Skeletal muscle cell (primary cell): Measurements from ENCODE around the gene GATA6.

ENCODE experiments used
- DNase-seq: peaks from one replicate; pipeline ENCODE4 v3.0.0-alpha.2; 2010; ENCODE audit warnings: low read depth
- H3K4me3 ChIP-seq: 2 replicates; pipeline ENCODE4 v1.5.1; 2011; ENCODE audit warnings: low read depth, mild to moderate bottlenecking, control low read depth, low read length, moderate library complexity

GATA6 gene

DNA sequence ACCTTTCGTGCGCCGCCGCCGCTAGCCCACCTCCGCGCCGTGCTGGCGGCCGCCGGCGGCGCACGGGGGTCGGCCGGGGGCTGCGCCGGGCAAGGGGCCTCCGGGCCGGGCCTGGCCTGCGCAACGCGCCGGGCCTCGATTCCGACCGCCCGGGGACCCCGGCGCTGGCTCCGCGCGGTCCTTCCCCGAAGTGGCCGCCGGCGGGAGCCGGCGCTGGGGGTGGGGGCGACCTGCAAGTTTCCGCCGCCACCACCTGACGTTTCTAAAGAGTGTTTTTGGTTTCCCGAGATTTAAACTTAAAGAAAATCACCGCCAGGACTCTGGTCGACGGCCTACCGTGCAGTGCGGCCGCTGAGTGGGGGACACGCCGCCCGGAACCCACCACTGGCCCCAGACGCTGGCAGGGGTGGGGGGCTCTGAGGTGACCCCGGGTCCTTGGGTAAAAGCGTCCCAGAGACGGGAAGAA is 3.8 kb upstream of the GATA6 start:
- no peak overlapping the region for H3K4me3 ChIP-seq
- DNase-seq: no peak

DNA sequence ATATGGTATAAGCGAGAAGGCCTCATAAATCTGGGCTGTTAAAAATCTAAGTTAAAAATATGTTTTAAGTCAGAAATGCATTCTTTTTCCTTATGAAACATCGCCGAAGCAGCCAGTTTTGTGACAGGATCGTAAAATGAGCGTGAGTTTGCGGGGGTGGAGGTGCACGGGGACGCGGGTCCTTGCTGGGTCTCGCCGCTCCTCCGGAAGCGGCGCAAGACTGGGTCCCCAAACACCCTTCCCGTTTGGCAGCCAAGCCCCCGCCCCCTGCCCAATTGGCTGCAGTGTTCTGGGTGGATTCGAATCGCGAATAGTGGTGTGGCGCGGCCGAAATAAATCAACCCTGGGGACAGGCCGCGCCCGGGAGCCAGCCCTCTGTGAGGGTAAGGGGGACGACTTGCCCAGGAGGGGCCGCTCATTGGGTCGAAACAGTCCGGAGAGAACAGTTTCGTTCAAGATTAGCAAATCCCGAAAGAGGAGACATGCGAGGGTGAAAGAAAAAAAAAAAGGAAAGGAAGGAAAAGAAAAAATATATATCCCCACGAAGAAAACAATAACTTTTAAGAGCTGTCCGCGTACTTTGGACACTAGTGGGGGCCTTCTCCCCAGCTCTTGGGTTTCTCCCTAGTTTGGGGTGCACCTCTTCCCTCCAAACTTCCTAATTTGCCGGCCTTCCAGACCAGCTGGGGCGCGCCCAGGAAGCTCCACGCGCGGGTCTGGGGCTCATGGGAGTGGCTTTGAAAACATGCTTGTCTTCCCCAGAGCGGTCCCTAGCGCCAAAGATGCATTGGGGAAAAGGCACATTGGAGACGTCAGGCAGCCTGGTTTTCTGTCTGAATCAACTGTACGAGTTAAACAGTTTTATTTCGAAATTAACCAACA is 3.1 kb upstream of the GATA6 start:
- no peak for DNase-seq
- no peak overlapping the region for H3K4me3 ChIP-seq

DNA sequence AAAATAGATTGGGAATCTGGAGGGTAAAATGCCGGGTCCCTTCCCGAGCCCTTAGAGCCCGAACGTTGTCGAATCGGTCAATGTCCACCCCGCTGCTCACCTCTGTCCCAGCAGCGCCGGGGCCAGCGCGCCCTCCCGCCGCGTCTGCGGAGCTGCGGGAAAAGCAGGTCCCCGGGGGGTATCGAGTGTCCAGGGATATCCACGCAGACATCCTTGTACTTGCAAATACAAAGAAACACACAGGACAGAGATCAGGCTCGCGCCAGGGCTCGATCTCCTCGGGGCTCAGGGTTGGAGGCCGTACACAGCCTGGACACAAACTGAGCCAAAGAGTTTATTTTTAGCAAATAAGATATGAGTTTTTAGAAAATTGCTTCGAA is 2.3 kb upstream of the GATA6 start:
- DNase-seq: no peak
- no peak overlapping the region for H3K4me3 ChIP-seq

DNA sequence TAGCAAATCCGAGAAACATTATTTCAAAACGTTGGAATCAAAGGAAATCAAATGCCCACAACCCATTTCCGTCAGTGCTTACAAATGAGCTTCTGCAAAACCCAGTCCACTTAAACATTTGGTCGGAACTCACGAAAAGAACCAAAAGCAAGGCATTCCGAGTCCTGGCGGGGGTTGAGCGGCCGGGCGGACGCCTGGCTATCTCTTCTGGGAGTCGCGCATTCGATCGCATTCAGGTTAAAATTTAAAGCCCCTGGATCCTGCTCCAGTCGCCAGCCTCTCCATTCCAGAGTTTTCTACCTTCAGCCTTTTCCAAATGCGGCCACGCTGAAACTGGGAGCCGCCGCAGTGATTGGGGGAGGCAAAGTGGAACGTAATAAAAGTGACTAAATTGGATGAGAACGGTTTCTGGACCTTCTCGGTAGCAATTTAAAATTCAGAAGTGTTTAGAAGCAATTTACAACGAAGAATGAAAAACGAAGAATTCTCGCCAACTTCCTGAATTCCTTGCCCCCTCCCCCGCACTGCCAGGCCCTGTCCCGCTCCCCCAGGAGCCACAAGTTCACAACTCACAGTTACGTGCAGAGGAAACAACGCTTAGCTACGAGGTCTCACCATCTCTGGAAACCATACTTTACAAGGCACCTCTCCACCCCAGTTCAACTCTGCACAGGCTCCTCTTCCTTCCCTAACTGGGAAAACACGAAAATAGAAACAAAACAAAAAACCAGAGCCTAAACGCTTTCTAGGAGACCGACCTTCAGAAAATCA is 1.7 kb upstream of the GATA6 start:
- DNase-seq: no peak
- no peak overlapping the region for H3K4me3 ChIP-seq

DNA sequence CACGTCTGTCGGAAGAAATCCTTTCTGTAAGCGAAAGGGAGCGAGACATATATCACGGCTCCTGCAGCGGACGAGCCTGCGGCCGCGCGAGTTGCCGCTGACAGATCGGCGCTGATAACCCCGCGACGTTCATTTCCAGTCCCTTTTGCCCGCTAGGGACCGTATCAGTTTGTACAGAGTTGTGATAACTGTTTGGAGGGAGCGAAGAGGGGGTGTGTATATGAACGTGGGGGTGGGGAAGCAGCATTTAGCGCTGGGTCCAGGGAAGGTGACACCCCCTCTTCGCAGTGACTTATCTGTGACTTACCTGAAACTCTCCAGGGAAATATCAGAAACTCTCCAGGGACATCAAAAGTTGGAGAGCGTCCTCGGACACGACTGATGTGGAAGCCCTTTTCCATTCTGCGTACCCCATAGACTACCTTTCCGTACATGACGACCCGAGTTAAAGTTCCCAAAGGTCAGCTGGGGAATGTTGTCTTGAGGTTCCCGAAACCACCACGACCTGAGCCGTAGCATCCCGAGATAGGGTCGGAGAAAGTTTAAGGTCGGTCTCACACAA is 948 bp upstream of the GATA6 start:
- H3K4me3 ChIP-seq: peak overlapping the region; percentile 17
- DNase-seq: no peak

DNA sequence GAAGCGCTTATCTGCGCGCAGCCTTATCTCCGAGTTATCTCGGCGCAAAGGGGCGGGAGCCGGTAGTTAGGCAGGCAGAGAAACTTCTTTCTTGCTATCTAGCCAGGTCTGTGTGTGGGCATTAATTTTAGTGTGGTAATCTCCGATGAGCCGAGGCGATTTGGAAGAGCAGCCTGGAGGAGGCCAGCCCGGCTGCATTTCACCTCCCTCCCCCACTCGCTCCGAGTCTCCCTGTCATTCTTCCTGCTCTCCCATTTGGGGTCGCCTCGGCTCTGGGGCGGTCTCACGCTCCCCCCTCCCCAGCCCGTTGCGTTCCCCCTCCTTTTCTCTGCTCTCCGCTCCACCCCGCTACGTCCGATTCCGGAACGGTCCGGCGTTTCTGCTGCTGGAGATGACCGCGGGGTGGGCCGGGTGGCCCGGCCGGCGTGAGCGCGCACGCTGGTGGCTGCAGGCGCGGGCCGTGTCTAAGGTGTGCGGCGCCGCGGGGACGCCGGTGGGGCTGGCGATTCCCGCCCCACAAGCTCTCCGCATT is 566 bp downstream of the GATA6 start:
- peak overlapping the region; percentile 76 for H3K4me3 ChIP-seq
- DNase-seq: no peak

DNA sequence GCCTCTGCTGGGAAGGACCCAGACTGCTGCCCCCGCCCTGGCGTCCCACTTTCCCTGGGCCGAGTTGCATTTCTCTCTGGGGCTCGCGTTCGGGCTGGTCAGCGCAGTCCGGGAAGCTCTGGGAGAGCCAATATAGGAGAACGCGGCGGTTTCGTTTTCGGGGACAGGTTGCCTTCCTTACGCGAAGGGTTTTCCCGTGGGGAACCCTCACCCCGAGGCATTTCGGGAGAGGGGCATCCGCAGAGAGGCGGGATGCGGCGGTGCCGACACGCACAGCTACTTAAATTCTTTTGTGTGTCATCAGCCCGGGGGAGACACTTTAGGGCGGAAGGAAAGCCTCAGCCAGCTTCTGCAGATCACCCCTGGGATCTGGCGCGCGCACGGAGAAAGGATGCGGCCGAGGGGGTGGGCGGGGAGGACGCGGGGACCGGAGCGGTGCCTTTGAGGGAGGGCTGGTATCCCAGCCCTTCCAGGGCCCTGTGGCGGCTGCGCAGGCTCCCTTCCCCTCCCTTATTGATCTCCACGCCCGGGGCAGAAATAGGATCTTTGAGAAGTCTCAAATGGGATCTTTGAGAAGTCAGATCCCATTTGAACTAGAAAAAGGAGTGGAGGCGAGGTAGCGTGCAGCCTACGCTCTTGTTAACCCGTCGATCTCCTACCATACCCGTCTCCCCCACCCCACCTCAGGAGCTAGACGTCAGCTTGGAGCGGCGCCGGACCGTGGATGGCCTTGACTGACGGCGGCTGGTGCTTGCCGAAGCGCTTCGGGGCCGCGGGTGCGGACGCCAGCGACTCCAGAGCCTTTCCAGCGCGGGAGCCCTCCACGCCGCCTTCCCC is 1.2 kb downstream of the GATA6 start:
- peak overlapping the region; percentile 76 for H3K4me3 ChIP-seq
- no peak for DNase-seq

DNA sequence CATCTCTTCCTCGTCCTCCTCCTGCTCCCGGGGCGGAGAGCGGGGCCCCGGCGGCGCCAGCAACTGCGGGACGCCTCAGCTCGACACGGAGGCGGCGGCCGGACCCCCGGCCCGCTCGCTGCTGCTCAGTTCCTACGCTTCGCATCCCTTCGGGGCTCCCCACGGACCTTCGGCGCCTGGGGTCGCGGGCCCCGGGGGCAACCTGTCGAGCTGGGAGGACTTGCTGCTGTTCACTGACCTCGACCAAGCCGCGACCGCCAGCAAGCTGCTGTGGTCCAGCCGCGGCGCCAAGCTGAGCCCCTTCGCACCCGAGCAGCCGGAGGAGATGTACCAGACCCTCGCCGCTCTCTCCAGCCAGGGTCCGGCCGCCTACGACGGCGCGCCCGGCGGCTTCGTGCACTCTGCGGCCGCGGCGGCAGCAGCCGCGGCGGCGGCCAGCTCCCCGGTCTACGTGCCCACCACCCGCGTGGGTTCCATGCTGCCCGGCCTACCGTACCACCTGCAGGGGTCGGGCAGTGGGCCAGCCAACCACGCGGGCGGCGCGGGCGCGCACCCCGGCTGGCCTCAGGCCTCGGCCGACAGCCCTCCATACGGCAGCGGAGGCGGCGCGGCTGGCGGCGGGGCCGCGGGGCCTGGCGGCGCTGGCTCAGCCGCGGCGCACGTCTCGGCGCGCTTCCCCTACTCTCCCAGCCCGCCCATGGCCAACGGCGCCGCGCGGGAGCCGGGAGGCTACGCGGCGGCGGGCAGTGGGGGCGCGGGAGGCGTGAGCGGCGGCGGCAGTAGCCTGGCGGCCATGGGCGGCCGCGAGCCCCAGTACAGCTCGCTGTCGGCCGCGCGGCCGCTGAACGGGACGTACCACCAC is 2.1 kb downstream of the GATA6 start:
- no peak for DNase-seq
- H3K4me3 ChIP-seq: peak overlapping the region; percentile 76

DNA sequence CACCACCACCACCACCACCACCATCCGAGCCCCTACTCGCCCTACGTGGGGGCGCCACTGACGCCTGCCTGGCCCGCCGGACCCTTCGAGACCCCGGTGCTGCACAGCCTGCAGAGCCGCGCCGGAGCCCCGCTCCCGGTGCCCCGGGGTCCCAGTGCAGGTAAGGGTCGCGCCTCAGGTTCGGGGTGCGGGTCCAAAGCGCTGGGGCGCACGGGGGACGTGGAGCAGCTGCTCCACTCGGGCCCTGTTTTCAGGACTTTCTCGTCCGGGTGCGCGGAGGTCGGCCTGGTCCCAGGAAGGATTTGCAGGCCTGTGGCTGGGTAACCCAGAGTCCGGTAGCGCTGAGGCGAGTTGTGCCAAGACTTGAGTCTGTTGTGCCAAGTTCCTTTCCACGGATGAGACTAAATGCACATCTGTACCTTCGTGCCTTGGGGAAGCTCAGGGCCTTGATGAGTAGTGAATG is 2.8 kb downstream of the GATA6 start:
- DNase-seq: no peak
- peak overlapping the region; percentile 20 for H3K4me3 ChIP-seq

DNA sequence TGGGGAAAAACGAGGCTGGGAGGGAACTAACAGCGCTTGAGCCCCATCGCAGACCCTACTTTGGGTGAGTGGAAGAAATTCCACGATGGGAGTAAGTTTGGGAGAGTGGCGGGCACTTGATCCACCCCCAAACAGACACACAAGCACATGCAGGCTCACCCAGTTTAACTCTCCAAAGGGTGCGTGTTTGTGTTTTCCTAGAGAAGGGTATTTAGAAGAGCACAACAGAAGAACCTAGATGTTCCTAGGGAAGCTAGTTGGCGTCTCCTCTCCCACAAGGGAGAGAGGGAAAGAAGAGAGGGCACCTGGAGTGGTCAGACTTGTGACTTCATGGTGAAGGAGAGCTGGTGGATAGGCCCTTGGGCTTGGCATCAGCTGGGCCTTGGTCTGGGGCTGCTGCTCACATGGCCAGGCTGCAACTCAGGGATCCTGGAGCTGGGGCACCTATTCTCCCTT is 3.2 kb downstream of the GATA6 start:
- no peak for DNase-seq
- peak overlapping the region; percentile 20 for H3K4me3 ChIP-seq

DNA sequence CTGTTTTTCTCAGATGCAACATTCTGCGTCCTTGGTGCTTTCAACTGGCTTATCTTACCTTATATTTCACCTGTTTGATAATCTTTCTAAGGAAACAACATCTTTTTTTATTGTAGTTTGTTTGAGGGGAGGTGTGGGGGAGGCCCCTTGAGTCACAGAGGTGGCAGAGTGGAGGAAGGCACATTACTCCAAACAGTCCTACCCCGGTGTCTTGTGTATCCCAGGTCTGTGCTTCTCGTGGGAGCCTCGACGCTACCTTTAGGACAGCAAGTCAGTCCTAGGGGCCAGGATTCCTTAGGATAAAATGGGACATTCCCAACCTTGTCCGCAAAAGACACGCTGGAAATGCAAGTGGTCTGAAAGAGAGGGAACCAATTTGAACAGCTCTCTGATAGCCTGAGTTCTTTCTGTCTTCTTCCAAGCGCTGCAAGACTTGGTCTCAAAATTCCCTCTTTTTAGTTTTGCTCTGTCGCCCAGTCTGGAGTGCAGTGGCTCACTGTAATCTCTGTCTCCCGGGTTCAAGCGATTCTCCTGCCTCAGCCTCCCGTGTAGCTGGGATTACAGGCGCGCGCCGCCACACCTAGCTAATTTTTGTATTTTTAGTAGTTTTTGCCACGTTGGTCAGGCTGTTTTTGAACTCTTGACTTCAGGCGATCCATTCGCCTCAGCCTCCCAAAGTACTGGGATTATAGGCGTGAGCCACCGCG is 4.0 kb downstream of the GATA6 start:
- no peak for DNase-seq
- H3K4me3 ChIP-seq: no peak overlapping the region

DNA sequence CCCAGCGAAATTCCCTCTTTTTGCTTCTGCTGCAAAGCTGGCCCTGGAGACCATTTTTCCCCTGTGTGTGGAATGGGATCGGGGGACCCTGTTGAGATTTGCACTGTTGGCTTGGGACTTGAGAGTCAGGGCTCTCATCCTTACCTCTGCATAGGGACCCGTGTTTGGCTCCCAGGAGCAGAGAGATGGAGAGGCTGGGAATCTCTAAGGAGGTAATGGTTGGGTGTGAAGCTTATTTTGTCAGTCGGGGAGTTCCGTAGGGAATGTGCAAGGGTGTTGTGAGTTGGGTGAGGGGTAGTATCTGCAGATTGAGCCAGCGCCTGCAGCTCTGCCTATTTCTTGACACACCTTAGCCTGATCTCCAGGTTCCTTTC is 4.5 kb downstream of the GATA6 start:
- DNase-seq: no peak
- no peak overlapping the region for H3K4me3 ChIP-seq

DNA sequence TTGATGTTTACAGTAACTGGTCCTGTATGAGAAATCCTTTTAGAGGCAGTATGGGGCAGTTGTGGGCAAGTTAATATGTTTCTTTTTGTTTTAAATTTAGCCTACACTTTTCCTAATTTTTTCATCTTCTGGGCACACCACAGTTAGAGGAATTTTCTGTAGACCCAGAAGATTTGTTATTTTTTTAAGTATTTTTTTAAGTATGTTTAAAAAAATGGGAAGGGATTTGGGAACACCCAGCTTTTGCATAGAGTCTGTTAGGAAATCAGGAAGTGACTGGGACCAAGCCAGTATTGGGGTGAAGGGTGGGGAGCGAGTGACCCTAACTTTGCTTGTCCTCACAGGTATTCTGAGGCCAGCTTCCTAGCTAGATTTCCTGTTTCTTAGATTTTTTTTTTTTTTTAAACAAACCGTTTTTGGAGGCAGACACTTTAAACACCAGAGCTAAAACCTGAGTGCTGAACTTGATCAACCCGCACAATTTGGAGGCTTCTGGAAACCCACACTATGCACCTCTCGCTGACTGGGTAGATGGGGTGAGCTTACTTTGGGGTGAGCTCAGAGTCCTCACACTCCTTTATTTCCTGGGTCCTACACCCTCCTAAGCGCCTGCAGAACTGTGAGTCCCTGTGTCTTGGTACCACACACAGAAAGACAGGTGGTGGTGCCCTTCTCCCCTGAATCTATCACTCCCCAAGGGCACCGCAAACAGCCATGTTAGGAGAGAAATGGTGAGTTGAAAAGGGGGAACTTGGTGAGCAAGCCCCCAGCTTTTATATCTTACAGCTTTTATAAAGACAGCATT is 5.2 kb downstream of the GATA6 start:
- DNase-seq: no peak
- no peak overlapping the region for H3K4me3 ChIP-seq

DNA sequence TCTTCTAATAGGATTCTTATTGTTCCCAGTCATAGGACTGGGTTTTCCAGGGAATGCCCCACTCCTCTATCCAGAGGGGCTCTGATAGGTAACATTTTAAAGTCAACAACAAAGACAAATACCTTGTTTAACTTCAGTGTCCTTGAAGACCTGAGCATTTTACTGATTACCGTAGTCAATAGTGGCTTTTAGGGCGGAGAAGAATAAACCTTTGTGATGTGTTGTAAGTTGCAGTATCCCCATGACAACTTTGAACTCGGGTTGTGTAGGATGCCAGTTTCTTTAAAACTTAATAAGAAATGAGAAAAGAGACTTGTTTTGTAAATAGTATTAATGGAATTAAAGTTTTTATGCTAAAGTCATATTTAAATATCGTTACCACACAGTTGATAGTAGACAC is 6.0 kb downstream of the GATA6 start:
- H3K4me3 ChIP-seq: no peak overlapping the region
- no peak for DNase-seq

DNA sequence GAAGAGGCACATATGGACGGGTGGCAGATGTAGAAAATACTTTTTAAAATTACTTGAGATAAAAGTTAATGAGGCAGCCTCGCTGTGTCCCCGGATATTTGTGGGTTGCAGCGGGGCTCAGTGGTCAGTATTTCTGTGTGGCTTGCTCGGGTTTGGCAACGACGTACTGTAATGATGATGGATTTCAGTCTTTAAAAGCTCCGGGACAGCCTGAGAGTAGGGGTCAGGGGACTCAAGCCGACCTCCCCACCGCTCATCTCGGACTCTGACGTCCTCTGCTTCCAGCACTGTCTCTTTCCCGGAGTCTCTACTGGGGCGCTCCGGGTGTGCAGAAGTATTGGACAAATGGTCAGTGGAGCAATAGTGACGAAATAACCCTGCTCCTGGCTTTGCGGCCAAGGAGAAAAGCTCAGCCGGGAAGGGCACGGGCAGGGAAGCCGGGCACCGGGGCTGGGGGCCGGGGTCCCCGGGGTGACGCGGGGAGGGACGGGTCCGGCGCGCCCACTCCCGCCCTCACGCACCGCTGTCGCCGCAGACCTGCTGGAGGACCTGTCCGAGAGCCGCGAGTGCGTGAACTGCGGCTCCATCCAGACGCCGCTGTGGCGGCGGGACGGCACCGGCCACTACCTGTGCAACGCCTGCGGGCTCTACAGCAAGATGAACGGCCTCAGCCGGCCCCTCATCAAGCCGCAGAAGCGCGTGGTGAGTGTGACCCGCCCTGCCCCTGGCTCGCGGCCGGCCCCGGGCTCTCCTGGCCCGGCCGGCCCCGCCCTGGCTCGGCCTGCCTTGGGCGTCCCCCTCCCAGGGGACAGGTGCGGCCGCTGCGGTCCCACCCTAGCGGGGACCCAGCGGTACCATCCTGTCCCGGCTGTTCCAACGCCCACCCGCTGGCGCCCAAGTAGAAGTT is 7.3 kb downstream of the GATA6 start:
- no peak for DNase-seq
- H3K4me3 ChIP-seq: peak overlapping the region; percentile 17

DNA sequence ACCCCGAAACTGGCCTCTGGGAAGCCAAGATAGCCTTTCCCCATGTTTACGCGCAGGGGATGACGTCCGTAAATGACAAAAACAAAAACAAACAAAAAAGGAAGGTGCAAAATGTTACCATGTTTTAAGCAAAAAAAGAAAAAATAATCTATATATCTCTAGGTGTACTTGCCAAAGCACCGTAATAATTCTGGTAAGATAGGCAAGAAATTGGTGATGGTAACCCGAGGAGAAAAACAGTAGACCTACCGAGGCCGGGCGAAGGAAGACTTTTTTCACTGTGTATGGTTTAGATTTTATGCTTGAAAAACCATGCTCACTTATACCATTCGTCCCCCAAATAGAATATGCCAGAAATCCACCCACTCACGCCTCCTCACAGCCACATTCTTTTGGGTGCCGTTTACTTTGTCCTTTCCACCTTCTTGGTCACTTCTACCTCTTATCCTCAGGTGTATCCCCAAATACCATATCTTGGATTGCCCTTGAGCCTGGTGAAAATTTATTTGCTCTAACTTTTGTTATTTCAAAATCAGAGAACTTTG is 8.0 kb downstream of the GATA6 start:
- H3K4me3 ChIP-seq: no peak overlapping the region

More for the DNA sequence above, 8.0 kb downstream of the GATA6 start:
- DNase-seq: no peak
